Measurements from ENCODE around the gene PKNOX2.

DNA sequence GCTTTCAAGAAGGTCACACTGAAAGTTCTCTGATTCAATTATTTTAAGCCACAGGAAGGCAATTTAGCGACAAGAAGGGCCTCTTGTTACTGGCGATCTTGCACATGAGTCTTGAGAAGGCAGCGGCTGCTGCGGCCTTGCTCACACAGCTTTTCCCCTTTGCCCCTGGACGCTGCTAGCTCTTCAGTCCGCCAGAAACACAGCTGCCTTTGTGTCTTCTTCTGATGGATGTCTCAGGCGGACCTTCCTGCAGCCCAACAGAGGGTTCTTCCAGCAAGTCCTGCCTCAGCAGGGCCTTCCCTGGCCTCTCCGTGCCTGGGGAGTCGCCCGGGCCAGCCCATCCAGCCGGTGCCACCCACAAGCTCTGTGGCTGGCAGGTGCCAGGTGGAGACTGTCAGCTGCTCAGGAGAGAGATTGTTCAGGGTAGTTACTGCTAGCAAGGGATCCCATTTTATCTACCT lies 59.4 kb downstream of the PKNOX2 start:
- TF ChIP-seq POLR2A (IDR thresholded peaks at IDR 0.05; ENCODE audit: low read length) (no peak), GATA1 (IDR thresholded peaks at IDR 0.05; ENCODE audit: low read depth, low read length) (no peak)
